ENCODE measurements around the gene FAF2.

The FAF2 gene

DNA sequence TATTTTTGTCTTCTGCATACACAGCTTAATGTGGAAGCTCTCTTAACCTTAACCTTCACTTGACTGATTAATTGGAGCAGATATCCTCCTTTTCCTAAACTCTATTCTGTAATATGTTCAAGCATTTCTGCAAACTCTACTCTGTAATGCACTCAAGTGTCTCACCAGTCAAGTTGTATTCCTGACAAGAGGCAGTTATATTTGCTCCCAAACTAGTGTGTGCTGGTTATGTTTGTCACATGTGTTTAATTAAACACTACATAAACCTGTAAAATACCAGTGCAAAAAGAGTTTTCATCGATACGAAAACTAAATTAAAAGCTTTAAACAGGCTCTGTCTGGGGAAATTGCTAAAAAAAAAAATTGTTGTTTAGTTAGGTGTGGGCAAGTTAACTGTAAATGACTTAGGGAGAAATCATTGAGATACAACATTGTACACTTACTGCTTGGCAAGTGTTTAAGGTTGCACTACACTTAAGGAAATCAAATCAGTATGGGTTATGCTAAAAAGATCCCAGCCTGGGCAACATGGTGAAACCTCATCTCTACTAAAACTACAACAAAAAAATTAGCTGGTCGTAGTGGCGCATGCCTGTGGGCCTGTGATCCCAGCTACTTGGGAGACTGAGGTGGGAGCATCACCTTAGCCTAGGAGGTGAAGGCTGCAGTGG, 6.7 kb downstream of the FAF2 start:
- no peak for ATAC-seq (ENCODE audit: low read depth)
- H3K27ac ChIP-seq (ENCODE audit: poor library complexity, severe bottlenecking) = no peak overlapping the region
- H3K4me3 ChIP-seq (ENCODE audit: severe bottlenecking) = no peak overlapping the region
- no peaks in the 10 kb centered on the region for H3K27me3 ChIP-seq (ENCODE audit: insufficient read depth, poor library complexity, severe bottlenecking)
- peaks cover 3% of the 10 kb centered on the region for H3K4me1 ChIP-seq (ENCODE audit: insufficient read depth, poor library complexity, severe bottlenecking)
- no peak for DNase-seq (ENCODE audit: low spot score)
- H3K9me3 ChIP-seq (ENCODE audit: severe bottlenecking) = no peaks in the 10 kb centered on the region
- H3K36me3 ChIP-seq (ENCODE audit: low read depth) = peaks cover 78% of the 10 kb centered on the region
- TF ChIP-seq, protein P1, sequence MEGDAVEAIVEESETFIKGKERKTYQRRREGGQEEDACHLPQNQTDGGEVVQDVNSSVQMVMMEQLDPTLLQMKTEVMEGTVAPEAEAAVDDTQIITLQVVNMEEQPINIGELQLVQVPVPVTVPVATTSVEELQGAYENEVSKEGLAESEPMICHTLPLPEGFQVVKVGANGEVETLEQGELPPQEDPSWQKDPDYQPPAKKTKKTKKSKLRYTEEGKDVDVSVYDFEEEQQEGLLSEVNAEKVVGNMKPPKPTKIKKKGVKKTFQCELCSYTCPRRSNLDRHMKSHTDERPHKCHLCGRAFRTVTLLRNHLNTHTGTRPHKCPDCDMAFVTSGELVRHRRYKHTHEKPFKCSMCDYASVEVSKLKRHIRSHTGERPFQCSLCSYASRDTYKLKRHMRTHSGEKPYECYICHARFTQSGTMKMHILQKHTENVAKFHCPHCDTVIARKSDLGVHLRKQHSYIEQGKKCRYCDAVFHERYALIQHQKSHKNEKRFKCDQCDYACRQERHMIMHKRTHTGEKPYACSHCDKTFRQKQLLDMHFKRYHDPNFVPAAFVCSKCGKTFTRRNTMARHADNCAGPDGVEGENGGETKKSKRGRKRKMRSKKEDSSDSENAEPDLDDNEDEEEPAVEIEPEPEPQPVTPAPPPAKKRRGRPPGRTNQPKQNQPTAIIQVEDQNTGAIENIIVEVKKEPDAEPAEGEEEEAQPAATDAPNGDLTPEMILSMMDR (IDR thresholded peaks at IDR 0.05; ENCODE audit: poor library complexity, severe bottlenecking) = no peak

DNA sequence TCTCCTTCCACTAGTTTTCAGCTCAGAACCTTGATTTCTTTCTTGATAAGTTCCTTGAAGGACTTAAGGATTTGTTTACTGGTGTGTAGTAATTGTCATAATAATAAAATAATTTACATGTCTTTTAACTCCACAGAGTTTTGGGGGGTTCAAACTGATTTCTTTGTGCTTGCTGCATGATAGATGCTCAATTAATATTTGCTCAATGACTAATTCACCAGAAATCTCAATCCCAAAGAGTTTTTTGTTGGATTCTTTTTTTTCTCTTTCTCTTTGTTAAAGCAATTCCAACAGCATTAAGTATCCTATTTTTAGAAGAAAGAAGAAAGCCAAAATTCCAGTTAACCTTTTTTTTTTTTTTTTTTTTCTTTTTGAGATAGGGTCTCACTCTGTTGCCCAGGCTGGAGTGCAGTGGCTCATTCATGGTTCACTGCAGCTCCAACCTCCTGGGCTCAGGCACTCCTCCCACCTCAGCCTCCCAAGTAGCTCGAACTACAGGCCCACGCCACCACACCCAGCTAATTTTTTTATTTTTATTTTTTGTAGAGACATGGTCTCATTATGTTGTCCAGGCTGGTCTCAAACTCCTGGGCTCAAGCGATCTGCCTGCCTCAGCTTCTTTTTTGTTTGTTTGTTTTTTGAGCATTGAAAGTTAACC, 10.8 kb downstream of the FAF2 start:
- Histone ChIP-seq H3K4me3 (ENCODE audit: severe bottlenecking) (no peak overlapping the region), H3K36me3 (ENCODE audit: low read depth) (peaks cover 66% of the 10 kb centered on the region), H3K27ac (ENCODE audit: poor library complexity, severe bottlenecking) (peak overlapping the region; percentile 16), H3K9me3 (ENCODE audit: severe bottlenecking) (no peaks in the 10 kb centered on the region), H3K4me1 (ENCODE audit: insufficient read depth, poor library complexity, severe bottlenecking) (no peaks in the 10 kb centered on the region), H3K27me3 (ENCODE audit: insufficient read depth, poor library complexity, severe bottlenecking) (no peaks in the 10 kb centered on the region)
- ATAC-seq (ENCODE audit: low read depth) (no peak; the same call in 2 of the 3 replicates), DNase-seq (ENCODE audit: low spot score) (no peak)
- TF ChIP-seq, protein P1 (IDR thresholded peaks at IDR 0.05; ENCODE audit: poor library complexity, severe bottlenecking) = no peak

- ATAC-seq (ENCODE audit: low read depth) = no peak
- peaks cover 10% of the 10 kb centered on the region for H3K4me1 ChIP-seq (ENCODE audit: insufficient read depth, poor library complexity, severe bottlenecking)
- H3K9me3 ChIP-seq (ENCODE audit: severe bottlenecking) = no peaks in the 10 kb centered on the region
- TF ChIP-seq, protein P1 (IDR thresholded peaks at IDR 0.05; ENCODE audit: poor library complexity, severe bottlenecking) = no peak
- no peak overlapping the region for H3K27ac ChIP-seq (ENCODE audit: poor library complexity, severe bottlenecking)
- no peak overlapping the region for H3K4me3 ChIP-seq (ENCODE audit: severe bottlenecking)
- peaks cover 61% of the 10 kb centered on the region for H3K36me3 ChIP-seq (ENCODE audit: low read depth)
- DNase-seq (ENCODE audit: low spot score) = no peak
- H3K27me3 ChIP-seq (ENCODE audit: insufficient read depth, poor library complexity, severe bottlenecking) = no peaks in the 10 kb centered on the region
These were observed 13.2 kb downstream of the FAF2 start for GRCh38 chr5:176461349-176461748.

DNA sequence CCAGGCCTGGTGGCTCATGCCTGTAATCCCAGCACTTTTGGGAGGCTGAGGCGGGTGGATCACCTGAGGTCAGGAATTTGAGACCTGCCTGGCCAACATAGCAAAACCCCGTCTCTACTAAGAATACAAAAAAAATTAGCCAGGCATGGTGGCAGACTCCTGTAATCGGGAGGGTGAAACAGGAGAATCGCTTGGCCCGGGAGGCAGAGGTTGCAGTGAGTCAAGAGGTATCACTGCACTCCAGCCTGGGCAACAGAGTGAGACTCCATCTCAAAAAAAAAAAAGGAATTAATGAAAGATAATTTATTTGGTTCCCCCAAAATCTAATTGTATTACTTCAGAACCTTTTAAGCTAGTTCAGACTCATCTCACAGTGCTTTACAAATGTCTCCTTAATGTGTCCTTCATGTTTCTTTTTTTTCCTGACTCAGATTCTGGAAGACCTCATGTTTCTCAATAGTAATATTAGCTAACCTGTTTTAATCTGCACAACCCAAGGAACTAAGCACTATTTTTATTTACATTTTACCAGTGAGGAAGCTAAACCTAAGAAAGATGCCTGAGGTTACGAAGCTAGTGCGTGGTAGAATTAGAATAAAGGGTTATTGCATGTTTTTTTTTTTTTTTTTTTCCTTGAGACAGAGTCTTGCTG, 15.1 kb downstream of the FAF2 start:
- no peaks in the 10 kb centered on the region for H3K27me3 ChIP-seq (ENCODE audit: insufficient read depth, poor library complexity, severe bottlenecking)
- H3K4me1 ChIP-seq (ENCODE audit: insufficient read depth, poor library complexity, severe bottlenecking) = peaks cover 14% of the 10 kb centered on the region
- no peak overlapping the region for H3K27ac ChIP-seq (ENCODE audit: poor library complexity, severe bottlenecking)
- DNase-seq (ENCODE audit: low spot score) = no peak
- TF ChIP-seq, protein P1 (IDR thresholded peaks at IDR 0.05; ENCODE audit: poor library complexity, severe bottlenecking) = no peak
- no peak for ATAC-seq (ENCODE audit: low read depth)
- peaks cover 57% of the 10 kb centered on the region for H3K36me3 ChIP-seq (ENCODE audit: low read depth)
- H3K9me3 ChIP-seq (ENCODE audit: severe bottlenecking) = no peaks in the 10 kb centered on the region
- no peak overlapping the region for H3K4me3 ChIP-seq (ENCODE audit: severe bottlenecking)

All from RWPE2 (cell line).